Glutamatergic neuron (in vitro differentiated cells): Measurements from ENCODE around the gene FGF5. TPM values are rescaled to one million over a fixed set of nuclear protein-coding genes. Genes with fewer than 3 reads are reported as not detected.
"Not testable (repeated sequence)": the region's sequence is repeated elsewhere in the genome, so short reads cannot be mapped to it uniquely, and the experiment has no call there.

Source experiments
- DNase-seq: peaks from one replicate; pipeline ENCODE4 v3.0.0; 2022
- H3K27ac Mint-ChIP-seq: one replicate; pipeline ENCODE4 v1.8.0; 2020; ENCODE audit warnings: mild to moderate bottlenecking, mixed read lengths, inconsistent platforms; ENCODE audit not compliant: unreplicated experiment
- H3K27me3 Mint-ChIP-seq: one replicate; pipeline ENCODE4 v1.8.0; 2020; ENCODE audit warnings: mild to moderate bottlenecking, moderate library complexity, mixed read lengths, inconsistent platforms; ENCODE audit not compliant: unreplicated experiment
- H3K36me3 Mint-ChIP-seq: one replicate; pipeline ENCODE4 v1.8.0; 2020; ENCODE audit warnings: mild to moderate bottlenecking, mixed read lengths, inconsistent platforms; ENCODE audit not compliant: unreplicated experiment
- H3K4me1 Mint-ChIP-seq: one replicate; pipeline ENCODE4 v1.8.0; 2020; ENCODE audit warnings: mild to moderate bottlenecking, low read depth, mixed read lengths, inconsistent platforms; ENCODE audit not compliant: unreplicated experiment
- H3K4me3 Mint-ChIP-seq: one replicate; pipeline ENCODE4 v1.8.0; 2020; ENCODE audit warnings: mild to moderate bottlenecking, mixed read lengths, inconsistent platforms; ENCODE audit not compliant: unreplicated experiment
- H3K9me3 Mint-ChIP-seq: one replicate; pipeline ENCODE4 v1.8.0; 2020; ENCODE audit warnings: mild to moderate bottlenecking, moderate library complexity, mixed read lengths, inconsistent platforms; ENCODE audit not compliant: unreplicated experiment
- CTCF ChIP-seq: fragments of 200-600 bp; sonication (generic); IDR thresholded peaks from one replicate; pipeline ENCODE4 v1.5.0; 2021; ENCODE audit not compliant: partially characterized antibody, unreplicated experiment
- total RNA-seq: library from RNA; stranded (reverse); fragmentation: NEBNext Ultra II Directional; extraction: Animal tissue kit (Norgen Biotek cat#: 25700); gene quantifications from one replicate; pipeline ENCODE4 v1.2.1, GENCODE V29; 2021; ENCODE audit not compliant: unreplicated experiment

FGF5 gene
- total RNA-seq, 1 donor from 2014 or later, result not detected

DNA sequence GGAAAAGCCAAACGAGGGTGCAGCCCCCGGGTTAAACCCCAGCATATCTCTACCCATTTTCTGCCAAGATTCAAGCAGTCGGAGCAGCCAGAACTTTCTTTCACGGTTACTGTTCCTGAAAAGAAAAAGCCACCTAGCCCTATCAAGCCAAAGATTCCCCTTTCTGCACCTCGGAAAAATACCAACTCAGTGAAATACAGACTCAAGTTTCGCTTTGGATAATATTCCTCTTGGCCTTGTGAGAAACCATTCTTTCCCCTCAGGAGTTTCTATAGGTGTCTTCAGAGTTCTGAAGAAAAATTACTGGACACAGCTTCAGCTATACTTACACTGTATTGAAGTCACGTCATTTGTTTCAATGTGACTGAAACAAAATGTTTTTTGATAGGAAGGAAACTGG lies 20.0 kb downstream of the FGF5 start:
- Mint-ChIP-seq H3K27ac (no peak overlapping the region), H3K27me3 (no peaks in the 10 kb centered on the region)

GRCh38 chr4:80290665-80291064 lies 24.2 kb downstream of the FGF5 start:
- H3K4me3 Mint-ChIP-seq, H3K27ac Mint-ChIP-seq, H3K9me3 Mint-ChIP-seq, H3K4me1 Mint-ChIP-seq, DNase-seq, H3K36me3 Mint-ChIP-seq, H3K27me3 Mint-ChIP-seq: not testable (repeated sequence)

More for the DNA sequence above, 20.0 kb downstream of the FGF5 start:
- H3K4me3 Mint-ChIP-seq, result no peak overlapping the region
- DNase-seq, result no peak
- no peaks in the 10 kb centered on the region for H3K36me3 Mint-ChIP-seq
- no peaks in the 10 kb centered on the region for H3K4me1 Mint-ChIP-seq
- no peaks in the 10 kb centered on the region for H3K9me3 Mint-ChIP-seq
- TF ChIP-seq CTCF, result no peak

DNA sequence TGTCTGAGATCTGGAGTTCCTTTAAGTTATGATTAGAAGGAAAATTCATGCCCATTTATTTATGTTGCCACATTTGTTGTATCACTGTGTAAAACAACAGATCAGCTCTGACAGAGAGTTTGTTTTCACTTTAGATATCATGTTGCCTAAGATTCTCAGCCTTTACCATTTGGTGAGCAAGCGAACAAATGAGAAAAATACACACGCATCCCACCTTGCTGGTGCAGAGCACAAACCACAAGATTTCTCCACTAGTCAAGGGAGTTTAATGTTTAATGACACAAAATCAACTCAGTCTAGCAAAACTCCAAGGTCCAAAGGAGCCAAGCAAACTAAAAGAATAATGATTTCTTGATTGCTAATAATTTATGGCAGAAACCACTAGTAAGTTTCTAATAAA lies 27.7 kb downstream of the FGF5 start:
- no peak overlapping the region for H3K27ac Mint-ChIP-seq

DNA sequence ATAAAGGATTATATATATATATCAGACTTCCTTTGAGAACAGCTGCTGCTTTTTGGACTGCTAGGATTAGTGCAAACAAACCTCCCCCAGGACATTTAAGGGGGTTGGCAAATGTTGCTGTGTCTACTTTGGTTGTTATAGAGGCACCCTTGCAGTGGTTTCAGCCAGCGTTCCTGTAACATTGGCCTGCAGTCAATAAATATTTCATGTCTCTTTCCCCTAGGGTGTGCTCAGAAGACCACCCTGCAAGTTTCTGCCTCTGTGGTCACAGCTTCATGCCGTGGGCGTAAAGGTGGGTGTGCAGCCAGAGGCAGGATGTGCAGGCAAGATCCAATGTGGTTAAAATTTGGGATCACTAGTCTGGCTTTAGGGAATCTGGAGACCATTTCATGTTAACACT lies 28.9 kb downstream of the FGF5 start:
- Mint-ChIP-seq H3K4me1 (no peaks in the 10 kb centered on the region), H3K36me3 (no peaks in the 10 kb centered on the region), H3K27ac (no peak overlapping the region), H3K9me3 (no peaks in the 10 kb centered on the region), H3K27me3 (peaks cover 2% of the 10 kb centered on the region), H3K4me3 (no peak overlapping the region)
- no peak for DNase-seq
- no peak for TF ChIP-seq CTCF

More for the DNA sequence above, 27.7 kb downstream of the FGF5 start:
- no peak for TF ChIP-seq CTCF
- H3K36me3 Mint-ChIP-seq, result no peaks in the 10 kb centered on the region
- no peaks in the 10 kb centered on the region for H3K9me3 Mint-ChIP-seq
- no peaks in the 10 kb centered on the region for H3K4me1 Mint-ChIP-seq
- DNase-seq, result no peak
- H3K4me3 Mint-ChIP-seq, result no peak overlapping the region
- H3K27me3 Mint-ChIP-seq, result peaks cover 2% of the 10 kb centered on the region

- TF ChIP-seq CTCF, result no peak
- H3K27me3 Mint-ChIP-seq, result peaks cover 2% of the 10 kb centered on the region
- no peak for DNase-seq
- H3K9me3 Mint-ChIP-seq, result no peaks in the 10 kb centered on the region
- H3K4me3 Mint-ChIP-seq, result no peak overlapping the region
- H3K4me1 Mint-ChIP-seq, result no peaks in the 10 kb centered on the region
- H3K27ac Mint-ChIP-seq, result no peak overlapping the region
- no peaks in the 10 kb centered on the region for H3K36me3 Mint-ChIP-seq
These were observed 29.4 kb downstream of the FGF5 start for GRCh38 chr4:80295826-80296225.

GRCh38 chr4:80301884-80302283 lies 35.4 kb downstream of the FGF5 start:
- no peak for TF ChIP-seq CTCF
- no peaks in the 10 kb centered on the region for H3K4me1 Mint-ChIP-seq
- H3K27ac Mint-ChIP-seq, result no peak overlapping the region
- no peaks in the 10 kb centered on the region for H3K36me3 Mint-ChIP-seq
- no peak for DNase-seq
- peaks cover 1% of the 10 kb centered on the region for H3K9me3 Mint-ChIP-seq
- peaks cover 2% of the 10 kb centered on the region for H3K27me3 Mint-ChIP-seq
- no peak overlapping the region for H3K4me3 Mint-ChIP-seq
